Progenitor cell of endocrine pancreas (in vitro differentiated cells): Measurements from ENCODE around the gene TEDC1. TPM values are rescaled to one million over a fixed set of nuclear protein-coding genes. Genes with fewer than 3 reads are reported as not detected.

Source experiments
- DNase-seq: peaks from one replicate; pipeline ENCODE4 v3.0.0; 2021; ENCODE audit warnings: low spot score; ENCODE audit not compliant: unreplicated experiment
- H3K27ac Mint-ChIP-seq: 2 replicates; pipeline ENCODE4 v1.8.0; 2021; ENCODE audit warnings: mild to moderate bottlenecking, moderate library complexity, mixed read lengths
- H3K27me3 Mint-ChIP-seq: 2 replicates; pipeline ENCODE4 v1.8.0; 2021; ENCODE audit warnings: mixed read lengths
- H3K36me3 Mint-ChIP-seq: 2 replicates; pipeline ENCODE4 v1.8.0; 2022; ENCODE audit warnings: mixed read lengths; ENCODE audit not compliant: insufficient read depth
- H3K4me1 Mint-ChIP-seq: 2 replicates; pipeline ENCODE4 v1.8.0; 2021; ENCODE audit warnings: low read depth, mixed read lengths
- H3K4me3 Mint-ChIP-seq: 2 replicates; pipeline ENCODE4 v1.8.0; 2021; ENCODE audit warnings: low read depth, mild to moderate bottlenecking, moderate library complexity, mixed read lengths
- H3K9me3 Mint-ChIP-seq: 2 replicates; pipeline ENCODE4 v1.8.0; 2021; ENCODE audit warnings: low read depth, mixed read lengths
- CTCF ChIP-seq: fragments of 200-600 bp; sonication (generic); IDR thresholded peaks from one replicate; pipeline ENCODE4 v1.5.0; 2021; ENCODE audit warnings: antibody characterized with exemption, mild to moderate bottlenecking; ENCODE audit not compliant: unreplicated experiment
- total RNA-seq: library from RNA; stranded (reverse); gene quantifications from 2 replicates; pipeline ENCODE4 v1.2.1, GENCODE V29; 2021

TEDC1 gene
- total RNA-seq, 1 donor from 2014 or later = 20.5 TPM

- peaks cover 12% of the 10 kb centered on the region for H3K36me3 Mint-ChIP-seq
- no peaks in the 10 kb centered on the region for H3K27me3 Mint-ChIP-seq
- no peak for TF ChIP-seq CTCF
- DNase-seq = no peak
- no peaks in the 10 kb centered on the region for H3K4me1 Mint-ChIP-seq
- H3K9me3 Mint-ChIP-seq = no peaks in the 10 kb centered on the region
- no peak overlapping the region for H3K27ac Mint-ChIP-seq
- H3K4me3 Mint-ChIP-seq = no peak overlapping the region
Observed at GRCh38 chr14:105455086-105455640, 35.9 kb upstream of the TEDC1 start.

GRCh38 chr14:105455766-105456660, 35.0 kb upstream of the TEDC1 start:
- peaks cover 13% of the 10 kb centered on the region for H3K36me3 Mint-ChIP-seq
- H3K27ac Mint-ChIP-seq = no peak overlapping the region

GRCh38 chr14:105456736-105457617, 34.1 kb upstream of the TEDC1 start:
- no peak for DNase-seq
- Mint-ChIP-seq H3K4me1 (no peaks in the 10 kb centered on the region), H3K4me3 (no peak overlapping the region), H3K27ac (no peak overlapping the region), H3K9me3 (no peaks in the 10 kb centered on the region), H3K27me3 (no peaks in the 10 kb centered on the region), H3K36me3 (peaks cover 17% of the 10 kb centered on the region)
- TF ChIP-seq CTCF = no peak

More at GRCh38 chr14:105455766-105456660, 35.0 kb upstream of the TEDC1 start:
- DNase-seq = no peak
- Mint-ChIP-seq H3K9me3 (no peaks in the 10 kb centered on the region), H3K4me1 (no peaks in the 10 kb centered on the region), H3K4me3 (no peak overlapping the region), H3K27me3 (no peaks in the 10 kb centered on the region)
- no peak for TF ChIP-seq CTCF

GRCh38 chr14:105458010-105458409, 33.0 kb upstream of the TEDC1 start:
- no peak for DNase-seq
- H3K36me3 Mint-ChIP-seq = peaks cover 13% of the 10 kb centered on the region
- TF ChIP-seq CTCF = no peak
- no peaks in the 10 kb centered on the region for H3K9me3 Mint-ChIP-seq
- no peaks in the 10 kb centered on the region for H3K27me3 Mint-ChIP-seq
- no peak overlapping the region for H3K4me3 Mint-ChIP-seq
- H3K27ac Mint-ChIP-seq = no peak overlapping the region
- no peaks in the 10 kb centered on the region for H3K4me1 Mint-ChIP-seq

GRCh38 chr14:105458571-105458970, 32.5 kb upstream of the TEDC1 start:
- peaks cover 10% of the 10 kb centered on the region for H3K36me3 Mint-ChIP-seq
- H3K4me3 Mint-ChIP-seq = no peak overlapping the region
- H3K27me3 Mint-ChIP-seq = no peaks in the 10 kb centered on the region
- no peaks in the 10 kb centered on the region for H3K4me1 Mint-ChIP-seq
- no peak for TF ChIP-seq CTCF
- H3K27ac Mint-ChIP-seq = no peak overlapping the region
- no peak for DNase-seq
- H3K9me3 Mint-ChIP-seq = no peaks in the 10 kb centered on the region
